Fibroblast of mammary gland (primary cell): Measurements from ENCODE around the gene ANKRD44.

Experiments
- DNase-seq: peaks from one replicate; pipeline ENCODE4 v3.0.0-alpha.2; 2010; ENCODE audit warnings: low read depth
- H3K4me3 ChIP-seq: 2 replicates; pipeline ENCODE4 v1.5.1; 2011; ENCODE audit warnings: low read depth, mild to moderate bottlenecking, low read length, moderate library complexity; ENCODE audit not compliant: control insufficient read depth
- CTCF ChIP-seq: conservative IDR thresholded peaks from 2 replicates; pipeline ENCODE4 v1.5.1; 2011; ENCODE audit warnings: low read depth, low read length, inconsistent platforms; ENCODE audit not compliant: control insufficient read depth, insufficient read depth

Gene ANKRD44

GRCh38 chr2:196980473-196980872 is 330.1 kb downstream of the ANKRD44 start:
- no peak overlapping the region for H3K4me3 ChIP-seq
- DNase-seq = no peak
- TF ChIP-seq CTCF = no peak

GRCh38 chr2:196980001-196980400 is 330.6 kb downstream of the ANKRD44 start:
- TF ChIP-seq CTCF = no peak
- no peak for DNase-seq
- H3K4me3 ChIP-seq = no peak overlapping the region

GRCh38 chr2:196977507-196977906 is 333.1 kb downstream of the ANKRD44 start:
- no peak overlapping the region for H3K4me3 ChIP-seq
- no peak for TF ChIP-seq CTCF
- DNase-seq = no peak

- no peak for TF ChIP-seq CTCF
- H3K4me3 ChIP-seq = no peak overlapping the region
- no peak for DNase-seq
Observed at GRCh38 chr2:196974970-196975369, 335.6 kb downstream of the ANKRD44 start.

- H3K4me3 ChIP-seq = no peak overlapping the region
- no peak for DNase-seq
- TF ChIP-seq CTCF = no peak
Observed at GRCh38 chr2:196971574-196972279, 338.9 kb downstream of the ANKRD44 start.

GRCh38 chr2:196970099-196970498 is 340.5 kb downstream of the ANKRD44 start:
- DNase-seq = peak; percentile 28
- no peak for TF ChIP-seq CTCF

GRCh38 chr2:196968516-196968915 is 342.1 kb downstream of the ANKRD44 start:
- TF ChIP-seq CTCF = no peak
- DNase-seq = no peak

More at GRCh38 chr2:196970099-196970498, 340.5 kb downstream of the ANKRD44 start:
- H3K4me3 ChIP-seq = no peak overlapping the region

More at GRCh38 chr2:196968516-196968915, 342.1 kb downstream of the ANKRD44 start:
- H3K4me3 ChIP-seq = no peak overlapping the region
